HepG2 (cell line): ENCODE measurements around the gene ANKRD11. TPM values are rescaled to one million over a fixed set of nuclear protein-coding genes. Genes with fewer than 3 reads are reported as not detected.

Source experiments
- ATAC-seq: fragments of 200-7000 bp; cut with Tn5 transposase; 3 replicates; pipeline ENCODE4 v1.9.1; 2020; ENCODE audit warnings: mild to moderate bottlenecking, moderate library complexity
- BruUV-seq: library from RNA; stranded (reverse); fragments of 400-500 nt; replicated peaks from 2 replicates; lab custom pipeline; 2021; lab: Mats Ljungman, UMichigan
- CTCF ChIA-PET: fragments of 300-600 bp; formaldehyde crosslinking; extraction: SDS; loops from one replicate; lab custom pipeline; 2021; ENCODE audit warnings: low total read pairs, inconsistent platforms, low intra/inter-chr PET ratio; lab: Yijun Ruan, JAX
- POLR2A ChIA-PET: fragments of 350-600 bp; sonication (Branson Sonifier 250); formaldehyde crosslinking; loops from one replicate; lab custom pipeline; 2020; ENCODE audit warnings: antibody characterized with exemption, inconsistent platforms; lab: Yijun Ruan, JAX
- DNase-seq: peaks from one replicate; pipeline ENCODE4 v3.0.0-alpha.2; 2015; ENCODE audit warnings: low spot score
- FAIRE-seq: peaks from 3 replicates; lab custom pipeline; 2011; peaks lifted over from hg19 to GRCh38; lab: Jason Lieb, UNC
- H2AFZ ChIP-seq: one replicate; pipeline ENCODE4 v1.6.1; 2011; ENCODE audit warnings: low read length, inconsistent platforms
- H3K27ac ChIP-seq: fragments of 300-600 bp; 3 replicates; pipeline ENCODE4 v1.8.0; 2011; ENCODE audit warnings: mixed run types, mild to moderate bottlenecking, mixed read lengths, low read length, inconsistent platforms; ENCODE audit not compliant: insufficient read depth; ENCODE audit errors: extremely low read length
- H3K27me3 ChIP-seq, 2 experiments: fragments of 200-600 bp in 1 of 2; 2 replicates in 1 of 2; 3 replicates in 1 of 2; pipeline versions ENCODE4 v1.6.0 to v1.8.0; 2011; ENCODE audit warnings: low read length in 2 of 2, mild to moderate bottlenecking in 2 of 2, moderate library complexity in 2 of 2, inconsistent platforms in 1 of 2; ENCODE audit not compliant: insufficient read depth in 2 of 2, control insufficient read depth in 1 of 2
- H3K36me3 ChIP-seq, 2 experiments: fragments of 200-600 bp in 1 of 2; replicated peaks in 1 of 2; 2 replicates in 1 of 2; 3 replicates in 1 of 2; pipeline versions ENCODE4 v1.5.1 to v1.8.0; 2011; ENCODE audit warnings: low read length in 2 of 2, inconsistent platforms in 1 of 2; ENCODE audit not compliant: insufficient read depth in 2 of 2, control insufficient read depth in 1 of 2
- H3K4me1 ChIP-seq: 2 replicates; pipeline ENCODE4 v1.5.1; 2012; ENCODE audit warnings: low read length, inconsistent platforms; ENCODE audit not compliant: insufficient read depth
- H3K4me2 ChIP-seq: 2 replicates; pipeline ENCODE4 v1.6.0; 2011; ENCODE audit warnings: low read depth, low read length, inconsistent platforms
- H3K4me3 ChIP-seq, 3 experiments: fragments of 200-600 bp in 1 of 3; sonication (generic), shearing (Covaris generic) in 1 of 3; replicated peaks in 1 of 3; 2 replicates each; pipeline ENCODE4 v1.5.1; 2011 to 2016; ENCODE audit warnings: low read length in 3 of 3, inconsistent platforms in 2 of 3, low read depth in 2 of 3, mild to moderate bottlenecking in 2 of 3, control low read depth in 1 of 3, mixed read lengths in 1 of 3; ENCODE audit not compliant: insufficient read depth in 1 of 3
- H3K79me2 ChIP-seq: one replicate; pipeline ENCODE4 v1.6.1; 2011; ENCODE audit warnings: low read length, inconsistent platforms; ENCODE audit not compliant: insufficient read depth
- H3K9ac ChIP-seq: 2 replicates; pipeline ENCODE4 v1.6.0; 2011; ENCODE audit warnings: mild to moderate bottlenecking, low read depth, low read length, inconsistent platforms; ENCODE audit not compliant: insufficient read depth
- H3K9me3 ChIP-seq: 2 replicates; pipeline ENCODE4 v1.5.1; 2012; ENCODE audit warnings: mild to moderate bottlenecking, low read length
- H4K20me1 ChIP-seq: 2 replicates; pipeline ENCODE4 v1.6.0; 2011; ENCODE audit warnings: inconsistent platforms, mild to moderate bottlenecking, low read length, moderate library complexity; ENCODE audit not compliant: insufficient read depth
- AGO2 ChIP-seq: fragments of 200-400 bp; formaldehyde crosslinking; optimal IDR thresholded peaks from 2 replicates; pipeline ENCODE3; 2017; ENCODE audit warnings: mild to moderate bottlenecking, low read depth, low read length, moderate library complexity
- ATF7-NPFF ChIP-seq: sonication (generic); formaldehyde crosslinking; IDR thresholded peaks from 2 replicates; pipeline ENCODE4 v1.8.1; 2023; ENCODE audit warnings: mild to moderate bottlenecking, low read depth, missing genetic modification reagents, moderate library complexity
- CEBPB ChIP-seq: IDR thresholded peaks from 2 replicates; pipeline ENCODE4 v1.6.1; 2011; ENCODE audit warnings: low read depth, low read length, improper control_type of control experiment, borderline replicate concordance
- CREM ChIP-seq, 2 experiments: sonication (generic) in 1 of 2; formaldehyde crosslinking in 1 of 2; IDR thresholded peaks; 2 replicates each; pipeline versions ENCODE4 v1.4.0 to v1.6.1; 2016 to 2020; ENCODE audit warnings: antibody characterized with exemption in 1 of 2, mild to moderate bottlenecking in 1 of 2, missing genetic modification reagents in 1 of 2
- POLR2G ChIP-seq: fragments of 200-400 bp; formaldehyde crosslinking; IDR thresholded peaks from 2 replicates; pipeline ENCODE4 v1.6.1; 2018; ENCODE audit warnings: mild to moderate bottlenecking, low read depth, low read length, moderate library complexity
- RBM22 ChIP-seq: fragments of 200-400 bp; formaldehyde crosslinking; optimal IDR thresholded peaks from 2 replicates; pipeline ENCODE3; 2017; ENCODE audit warnings: mild to moderate bottlenecking, low read length, moderate library complexity
- ZNF256 ChIP-seq: sonication (generic); formaldehyde crosslinking; conservative IDR thresholded peaks from 2 replicates; pipeline ENCODE4 v1.4.0; 2020; ENCODE audit warnings: missing genetic modification reagents
- ZNF274 ChIP-seq: sonication (generic); formaldehyde crosslinking; IDR thresholded peaks from 2 replicates; pipeline ENCODE4 v1.5.1; 2020; ENCODE audit warnings: mild to moderate bottlenecking, missing genetic modification reagents
- ZNF781 ChIP-seq: sonication (generic); formaldehyde crosslinking; IDR thresholded peaks from 2 replicates; pipeline ENCODE4 v1.5.1; 2020; ENCODE audit warnings: borderline replicate concordance, mild to moderate bottlenecking, missing genetic modification reagents; ENCODE audit errors: not compliant biosample characterization
- WGBS: methylation state at CpG from one replicate; pipeline ENCODE4 v1.1.6; 2017; ENCODE audit warnings: low lambda C conversion rate; 5-methylcytosine and 5-hydroxymethylcytosine counted together
- in situ Hi-C: cut with HindIII; loops from 2 replicates; pipeline ENCODE4 v1.10.0; 2017; ENCODE audit warnings: low pct_unique_long_range_greater_than_20kb; ENCODE audit not compliant: extremely low pct_ligation_motif_present
- intact Hi-C: fragments of 100-400 bp; cut with micrococcal nuclease; formaldehyde crosslinking; loops from one replicate; pipeline ENCODE4 v1.10.0; 2022; ENCODE audit not compliant: unreplicated experiment
- polyA plus RNA-seq, 8 experiments: library from polyadenylated mRNA; depleted of rRNA in 3 of 8; stranded (reverse) in 7 of 8; unstranded in 1 of 8; fragments of >200 nt; fragmentation: Illumina TruSeq in 4 of 8; extraction: Trizol in 4 of 8; gene quantifications; 2 replicates each; pipeline versions ENCODE4 v1.2.1 to v1.2.3, GENCODE V29; 2011 to 2016; ENCODE audit warnings: low read depth in 4 of 8, missing spikeins in 1 of 8, mixed read lengths in 1 of 8; ENCODE audit not compliant: insufficient read depth in 1 of 8
- total RNA-seq, 5 experiments: library from RNA; depleted of rRNA; stranded (reverse); fragments of >200 nt; fragmentation: Illumina TruSeq; extraction: Trizol; gene quantifications; 2 replicates each; pipeline ENCODE4 v1.2.3, GENCODE V29; 2016; ENCODE audit warnings: low read depth in 1 of 5
- TF ChIP-seq, protein P1 (sequence below): sonication (generic); formaldehyde crosslinking; IDR thresholded peaks from 2 replicates; pipeline ENCODE4 v1.4.0; 2020; ENCODE audit warnings: missing genetic modification reagents
- TF ChIP-seq, protein P2 (sequence below): sonication (generic); formaldehyde crosslinking; IDR thresholded peaks from 2 replicates; pipeline ENCODE4 v1.4.0; 2020; ENCODE audit warnings: missing genetic modification reagents

Gene ANKRD11
- total and polyA plus RNA-seq, 2 of the 13 experiments (the other 11 are each of a cell fraction or from before 2014, with no cell fraction given), result 21.4 to 38.4 TPM

DNA sequence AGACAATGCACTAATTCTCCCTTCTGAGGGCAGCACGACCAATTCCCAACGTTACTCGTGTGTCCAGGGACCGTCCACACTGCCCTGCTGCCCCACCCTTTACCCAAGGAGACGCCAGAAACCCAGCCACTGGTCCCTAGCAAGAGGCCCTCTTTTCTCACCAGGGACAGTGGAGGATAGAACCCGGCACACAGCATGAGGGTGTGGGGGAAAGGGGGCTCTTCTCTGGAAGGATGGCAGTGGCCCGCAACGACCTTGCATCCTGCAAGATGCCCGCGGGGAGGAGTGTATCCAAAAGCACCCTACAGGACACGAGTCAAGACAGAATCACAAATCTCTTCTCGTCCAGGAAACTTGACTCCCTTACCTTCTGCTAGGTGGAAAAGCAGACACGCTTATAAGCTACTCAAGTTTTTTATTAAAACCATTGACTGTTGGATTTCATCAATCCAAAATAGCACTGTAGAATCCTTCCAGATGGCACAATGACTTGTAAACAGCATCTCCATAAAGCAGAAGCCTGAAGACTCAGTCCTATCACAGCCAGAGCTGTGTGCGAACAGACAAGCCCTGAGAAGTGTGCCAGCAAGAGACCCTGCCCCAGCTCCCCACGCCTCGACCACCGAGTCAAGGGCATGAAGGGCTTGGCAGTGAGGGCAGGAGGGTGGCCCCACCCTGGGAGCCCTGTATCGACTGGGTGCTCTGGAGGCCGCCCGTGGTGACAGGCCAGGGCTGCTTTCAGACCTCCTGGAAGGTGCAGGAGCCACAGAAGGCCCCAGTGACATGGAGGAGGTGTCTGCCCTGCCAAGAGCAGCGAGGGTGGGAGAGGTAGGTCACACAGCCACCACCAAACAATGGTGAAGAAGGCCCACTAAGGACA lies 103.8 kb downstream of the ANKRD11 start:
- H3K27me3 ChIP-seq, result no peaks in the 10 kb centered on the region
- peaks cover 0 to 15% of the 10 kb centered on the region in 2 experiments; a peak in 2 of 5 replicates for H3K36me3 ChIP-seq
- ChIA-PET POLR2A (no interaction called here), CTCF (no interaction called here)
- no peak overlapping the region for H2AFZ ChIP-seq
- intact Hi-C loops, result no loop called here
- H3K79me2 ChIP-seq, result peaks cover 91% of the 10 kb centered on the region
- peaks cover 90% of the 10 kb centered on the region for H4K20me1 ChIP-seq
- peaks cover 39% of the 10 kb centered on the region for H3K4me1 ChIP-seq
- no peak for DNase-seq
- ATAC-seq, result no peak
- BruUV-seq, result no TSS peak
- H3K4me2 ChIP-seq, result no peak overlapping the region
- TF ChIP-seq ZNF274 (CRISPR knock-in tag) (0 out of 2 replicates have a peak, but pooled peaks have one; percentile 17), CEBPB (no peak), ZNF781 (CRISPR knock-in tag) (no peak), RBM22 (peak; percentile 63), POLR2G (0 out of 2 replicates have a peak, but pooled peaks have one; percentile 28)
- H3K9me3 ChIP-seq, result no peaks in the 10 kb centered on the region
- in situ Hi-C loops, result no loop called here
- no peak overlapping the region for H3K27ac ChIP-seq
- FAIRE-seq, result no peak
- WGBS, result 92% methylated on average over 20 of the region's 21 CpGs
- H3K4me3 ChIP-seq, result no peak overlapping the region
- no peak overlapping the region for H3K9ac ChIP-seq

DNA sequence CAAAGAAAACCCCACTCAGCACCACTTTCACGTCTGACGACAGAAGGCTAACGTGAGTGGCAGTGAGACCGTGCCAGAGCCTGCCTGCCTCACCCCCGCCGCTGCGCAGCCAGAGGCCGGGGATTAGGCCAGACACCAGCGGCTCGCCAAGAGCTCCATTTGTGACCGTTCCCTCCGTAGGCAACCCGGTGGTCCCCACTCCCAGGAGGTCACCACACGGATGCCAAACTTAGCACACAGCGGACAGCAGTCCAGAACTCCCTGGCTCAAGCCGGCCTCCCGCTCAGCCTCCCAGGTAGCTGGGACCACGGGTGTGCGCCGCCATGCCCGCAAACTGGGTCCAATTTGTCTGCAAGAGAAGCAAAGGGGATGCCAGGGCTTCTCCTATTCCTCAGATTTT lies 104.6 kb downstream of the ANKRD11 start:
- Histone ChIP-seq H2AFZ (no peak overlapping the region), H3K4me2 (no peak overlapping the region), H3K79me2 (peaks cover 93% of the 10 kb centered on the region), H3K27me3 (no peaks in the 10 kb centered on the region), H3K9me3 (no peaks in the 10 kb centered on the region), H3K27ac (no peak overlapping the region), H3K36me3 (peaks cover 0 to 10% of the 10 kb centered on the region in 2 experiments; a peak in 1 of 5 replicates), H3K9ac (no peak overlapping the region), H3K4me1 (peaks cover 41% of the 10 kb centered on the region), H3K4me3 (no peak overlapping the region), H4K20me1 (peaks cover 92% of the 10 kb centered on the region)
- 94% methylated on average over 14 of the region's 21 CpGs for WGBS
- no peak for FAIRE-seq
- in situ Hi-C loops, result no loop called here
- ChIA-PET CTCF (no interaction called here), POLR2A (no interaction called here)
- BruUV-seq, result TSS peak; percentile 36
- intact Hi-C loops, result no loop called here
- ATAC-seq, result no peak
- DNase-seq, result no peak
- TF ChIP-seq ATF7-NPFF, result no peak
- TF ChIP-seq, protein P1, sequence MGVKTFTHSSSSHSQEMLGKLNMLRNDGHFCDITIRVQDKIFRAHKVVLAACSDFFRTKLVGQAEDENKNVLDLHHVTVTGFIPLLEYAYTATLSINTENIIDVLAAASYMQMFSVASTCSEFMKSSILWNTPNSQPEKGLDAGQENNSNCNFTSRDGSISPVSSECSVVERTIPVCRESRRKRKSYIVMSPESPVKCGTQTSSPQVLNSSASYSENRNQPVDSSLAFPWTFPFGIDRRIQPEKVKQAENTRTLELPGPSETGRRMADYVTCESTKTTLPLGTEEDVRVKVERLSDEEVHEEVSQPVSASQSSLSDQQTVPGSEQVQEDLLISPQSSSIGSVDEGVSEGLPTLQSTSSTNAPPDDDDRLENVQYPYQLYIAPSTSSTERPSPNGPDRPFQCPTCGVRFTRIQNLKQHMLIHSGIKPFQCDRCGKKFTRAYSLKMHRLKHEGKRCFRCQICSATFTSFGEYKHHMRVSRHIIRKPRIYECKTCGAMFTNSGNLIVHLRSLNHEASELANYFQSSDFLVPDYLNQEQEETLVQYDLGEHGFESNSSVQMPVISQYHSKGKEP (CRISPR knock-in tag), result no peak
- no peak for TF ChIP-seq ZNF256 (CRISPR knock-in tag)
- peak; percentile 71 for TF ChIP-seq AGO2
- no peak for TF ChIP-seq CREM (IDR thresholded peaks at IDR 0.05)
- TF ChIP-seq CREM (CRISPR knock-in tag; IDR thresholded peaks at IDR 0.05), result no peak
- TF ChIP-seq, protein P2, sequence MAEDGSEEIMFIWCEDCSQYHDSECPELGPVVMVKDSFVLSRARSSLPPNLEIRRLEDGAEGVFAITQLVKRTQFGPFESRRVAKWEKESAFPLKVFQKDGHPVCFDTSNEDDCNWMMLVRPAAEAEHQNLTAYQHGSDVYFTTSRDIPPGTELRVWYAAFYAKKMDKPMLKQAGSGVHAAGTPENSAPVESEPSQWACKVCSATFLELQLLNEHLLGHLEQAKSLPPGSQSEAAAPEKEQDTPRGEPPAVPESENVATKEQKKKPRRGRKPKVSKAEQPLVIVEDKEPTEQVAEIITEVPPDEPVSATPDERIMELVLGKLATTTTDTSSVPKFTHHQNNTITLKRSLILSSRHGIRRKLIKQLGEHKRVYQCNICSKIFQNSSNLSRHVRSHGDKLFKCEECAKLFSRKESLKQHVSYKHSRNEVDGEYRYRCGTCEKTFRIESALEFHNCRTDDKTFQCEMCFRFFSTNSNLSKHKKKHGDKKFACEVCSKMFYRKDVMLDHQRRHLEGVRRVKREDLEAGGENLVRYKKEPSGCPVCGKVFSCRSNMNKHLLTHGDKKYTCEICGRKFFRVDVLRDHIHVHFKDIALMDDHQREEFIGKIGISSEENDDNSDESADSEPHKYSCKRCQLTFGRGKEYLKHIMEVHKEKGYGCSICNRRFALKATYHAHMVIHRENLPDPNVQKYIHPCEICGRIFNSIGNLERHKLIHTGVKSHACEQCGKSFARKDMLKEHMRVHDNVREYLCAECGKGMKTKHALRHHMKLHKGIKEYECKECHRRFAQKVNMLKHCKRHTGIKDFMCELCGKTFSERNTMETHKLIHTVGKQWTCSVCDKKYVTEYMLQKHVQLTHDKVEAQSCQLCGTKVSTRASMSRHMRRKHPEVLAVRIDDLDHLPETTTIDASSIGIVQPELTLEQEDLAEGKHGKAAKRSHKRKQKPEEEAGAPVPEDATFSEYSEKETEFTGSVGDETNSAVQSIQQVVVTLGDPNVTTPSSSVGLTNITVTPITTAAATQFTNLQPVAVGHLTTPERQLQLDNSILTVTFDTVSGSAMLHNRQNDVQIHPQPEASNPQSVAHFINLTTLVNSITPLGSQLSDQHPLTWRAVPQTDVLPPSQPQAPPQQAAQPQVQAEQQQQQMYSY (CRISPR knock-in tag), result no peak
